HFFc6 (cell line): ENCODE data around the gene LYVE1. TPM values are rescaled to one million over a fixed set of nuclear protein-coding genes. Genes with fewer than 3 reads are reported as not detected.

ENCODE experiments used
- DNase-seq: peaks from one replicate; pipeline ENCODE4 v3.0.0-alpha.2; 2018
- H3K27ac Mint-ChIP-seq: 2 replicates; pipeline ENCODE4 v1.8.0; 2020; ENCODE audit warnings: mild to moderate bottlenecking, mixed read lengths
- H3K27me3 Mint-ChIP-seq: 2 replicates; pipeline ENCODE4 v1.8.0; 2021; ENCODE audit warnings: mild to moderate bottlenecking, moderate library complexity, mixed read lengths; ENCODE audit not compliant: insufficient read depth
- H3K36me3 Mint-ChIP-seq: 2 replicates; pipeline ENCODE4 v1.8.0; 2021; ENCODE audit warnings: low read depth, mixed read lengths
- H3K4me1 Mint-ChIP-seq: 2 replicates; pipeline ENCODE4 v1.8.0; 2020; ENCODE audit warnings: low read depth, mixed read lengths
- H3K4me3 Mint-ChIP-seq: 2 replicates; pipeline ENCODE4 v1.8.0; 2020; ENCODE audit warnings: mild to moderate bottlenecking, moderate library complexity, mixed read lengths
- H3K9me3 Mint-ChIP-seq: 2 replicates; pipeline ENCODE4 v1.8.0; 2020; ENCODE audit warnings: mild to moderate bottlenecking, mixed read lengths
- CTCF ChIP-seq: fragments of 200-600 bp; sonication (generic); IDR thresholded peaks from 2 replicates; pipeline ENCODE4 v1.5.0; 2021; ENCODE audit warnings: antibody characterized with exemption, mild to moderate bottlenecking
- total RNA-seq, 6 experiments: library from RNA; stranded (reverse); fragmentation: NEBNext Ultra II Directional; extraction: Animal tissue kit (Norgen Biotek cat#: 25700); gene quantifications; 2 replicates in 1 of 6; 3 replicates in 5 of 6; pipeline ENCODE4 v1.2.3, GENCODE V29; 2021

LYVE1 gene
- total RNA-seq, 6 experiments from 2014 or later: 0.09 TPM; not detected in 5

GRCh38 chr11:10540915-10541560, 27.4 kb downstream of the LYVE1 start, which contains the start of gene RNF141:
TSS of gene RNF141 (minus strand) at chr11:10541187. CDS start at chr11:10534158, 7,029 bp downstream.
- Mint-ChIP-seq H3K27ac (peak within 1 kb of the TSS; percentile 91), H3K9me3 (no peaks in the 10 kb centered on the region; the same call in 1 of the 2 replicates), H3K4me3 (peak within 1 kb of the TSS; percentile 86), H3K4me1 (peaks cover 43% of the 10 kb centered on the region), H3K27me3 (no peaks in the 10 kb centered on the region; the same call in 1 of the 2 replicates), H3K36me3 (peaks cover 4% of the 10 kb centered on the region; the same call in 1 of the 2 replicates)
- peak; percentile 89 for DNase-seq
- peak; percentile 84 for TF ChIP-seq CTCF

GRCh38 chr11:10540546-10540914, 27.9 kb downstream of the LYVE1 start:
- H3K9me3 Mint-ChIP-seq: no peaks in the 10 kb centered on the region; the same call in 1 of the 2 replicates
- no peak for DNase-seq
- H3K27ac Mint-ChIP-seq: peak overlapping the region; percentile 91
- H3K4me3 Mint-ChIP-seq: peak overlapping the region; percentile 86
- no peaks in the 10 kb centered on the region; the same call in 1 of the 2 replicates for H3K27me3 Mint-ChIP-seq
- H3K36me3 Mint-ChIP-seq: peaks cover 4% of the 10 kb centered on the region; the same call in 1 of the 2 replicates
- peaks cover 47% of the 10 kb centered on the region for H3K4me1 Mint-ChIP-seq
- TF ChIP-seq CTCF: no peak

GRCh38 chr11:10539339-10539738, 29.1 kb downstream of the LYVE1 start:
- no peaks in the 10 kb centered on the region; the same call in 1 of the 2 replicates for H3K9me3 Mint-ChIP-seq
- H3K27me3 Mint-ChIP-seq: no peaks in the 10 kb centered on the region; the same call in 1 of the 2 replicates
- peak overlapping the region; percentile 91; the same call in 1 of the 2 replicates for H3K27ac Mint-ChIP-seq
- H3K4me3 Mint-ChIP-seq: peak overlapping the region; percentile 86
- no peak for DNase-seq
- H3K36me3 Mint-ChIP-seq: peaks cover 4% of the 10 kb centered on the region; the same call in 1 of the 2 replicates
- peaks cover 47% of the 10 kb centered on the region for H3K4me1 Mint-ChIP-seq
- TF ChIP-seq CTCF: no peak

DNA sequence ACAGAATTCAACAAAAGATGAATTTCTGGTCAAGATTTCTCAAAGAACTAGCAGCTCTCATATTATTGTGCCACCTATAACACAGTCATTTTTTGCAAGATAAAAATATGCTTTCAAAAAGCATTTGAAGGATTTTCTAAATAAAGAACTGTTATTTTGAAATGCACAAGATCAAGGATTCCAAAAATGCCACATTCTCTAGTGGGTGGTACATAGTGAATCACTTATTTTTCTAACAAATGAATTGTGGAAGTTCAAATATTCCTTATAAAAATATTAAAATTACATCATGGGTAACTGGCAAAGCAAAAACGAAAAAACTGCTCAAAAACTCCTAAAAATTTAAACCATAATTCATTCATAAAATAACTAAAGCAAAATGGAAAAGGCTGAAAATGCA, 29.5 kb downstream of the LYVE1 start:
- no peak for DNase-seq
- Mint-ChIP-seq H3K4me3 (peak overlapping the region; percentile 86), H3K36me3 (peaks cover under 1% of the 10 kb centered on the region; the same call in 1 of the 2 replicates), H3K27ac (peak overlapping the region; percentile 48; the same call in 1 of the 2 replicates), H3K27me3 (no peaks in the 10 kb centered on the region; the same call in 1 of the 2 replicates), H3K4me1 (peaks cover 47% of the 10 kb centered on the region), H3K9me3 (no peaks in the 10 kb centered on the region)
- no peak for TF ChIP-seq CTCF

DNA sequence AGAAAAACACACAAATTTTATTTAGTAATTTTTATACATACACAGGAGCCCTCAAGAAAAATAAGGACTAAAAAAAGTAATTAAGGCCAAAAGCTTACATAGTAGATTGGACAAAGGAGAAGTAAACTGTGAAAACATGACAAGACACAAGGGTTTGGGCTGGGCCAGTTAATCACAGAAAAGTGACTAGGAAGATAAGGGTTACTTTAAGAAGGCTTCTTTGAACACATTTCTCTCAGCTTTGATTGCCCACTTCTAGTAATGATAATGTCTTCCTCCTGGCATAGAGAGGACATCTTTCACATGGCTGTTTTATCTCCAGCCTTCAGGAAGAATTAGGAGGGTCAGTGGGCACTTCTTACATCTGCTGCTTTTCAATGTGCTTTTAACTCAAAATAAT, 30.9 kb downstream of the LYVE1 start:
- Mint-ChIP-seq H3K36me3 (peaks cover 9% of the 10 kb centered on the region), H3K27me3 (no peaks in the 10 kb centered on the region; the same call in 1 of the 2 replicates), H3K4me3 (no peak overlapping the region), H3K27ac (no peak overlapping the region), H3K4me1 (peaks cover 47% of the 10 kb centered on the region), H3K9me3 (no peaks in the 10 kb centered on the region)
- no peak for DNase-seq
- no peak for TF ChIP-seq CTCF
